ENCODE results near the gene PDCD6IP. TPM values are rescaled to one million over a fixed set of nuclear protein-coding genes. Genes with fewer than 3 reads are reported as not detected.

The PDCD6IP gene
- total and polyA plus RNA-seq, 2 of the 13 experiments (the other 11 are each of a cell fraction or from before 2014, with no cell fraction given) = 62.5 to 85.6 TPM

- TF ChIP-seq HIVEP1 (CRISPR knock-in tag; IDR thresholded peaks at IDR 0.05) (no peak), NFE2L1 (CRISPR knock-in tag; IDR thresholded peaks at IDR 0.05; ENCODE audit: borderline replicate concordance) (no peak), KLF13 (CRISPR knock-in tag; IDR thresholded peaks at IDR 0.05) (no peak), NCOA5 (CRISPR knock-in tag; IDR thresholded peaks at IDR 0.05) (no peak)
These were observed 41.7 kb downstream of the PDCD6IP start (continued) for GRCh38 chr3:33840179-33840578.

- WGBS (ENCODE audit: low lambda C conversion rate) = 88% methylated on average over 10 of the region's 10 CpGs
- no peak overlapping the region for H3K27ac ChIP-seq (ENCODE audit: extremely low read length, insufficient read depth, low read length)
- POLR2A ChIA-PET = no interaction called here
These were observed 50.4 kb downstream of the PDCD6IP start for GRCh38 chr3:33848624-33849347.

More at GRCh38 chr3:33848624-33849347, 50.4 kb downstream of the PDCD6IP start:
- Histone ChIP-seq H3K4me3 (replicated peaks in 1 of 3; ENCODE audit: insufficient read depth in 1 of 3, low read depth in 2 of 3, low read length in 3 of 3) (no peak overlapping the region), H3K27me3 (ENCODE audit: control insufficient read depth in 1 of 2, insufficient read depth in 2 of 2, low read length in 2 of 2) (no peaks in the 10 kb centered on the region), H3K79me2 (ENCODE audit: insufficient read depth, low read length) (no peaks in the 10 kb centered on the region), H3K36me3 (replicated peaks in 1 of 2; ENCODE audit: control insufficient read depth in 1 of 2, insufficient read depth in 2 of 2, low read length in 2 of 2) (peaks cover 5 to 28% of the 10 kb centered on the region in 2 experiments), H3K4me1 (ENCODE audit: insufficient read depth, low read length) (peaks cover 10% of the 10 kb centered on the region), H3K9me3 (ENCODE audit: low read length) (no peaks in the 10 kb centered on the region), H2AFZ (ENCODE audit: low read length) (no peak overlapping the region), H3K4me2 (ENCODE audit: low read depth, low read length) (no peak overlapping the region), H3K9ac (ENCODE audit: insufficient read depth, low read depth, low read length) (no peak overlapping the region), H4K20me1 (ENCODE audit: insufficient read depth, low read length) (no peaks in the 10 kb centered on the region)
- in situ Hi-C loops (cut with HindIII; ENCODE audit: extremely low pct_ligation_motif_present, low pct_unique_long_range_greater_than_20kb) = no loop called here
- TF ChIP-seq ZNF724P (CRISPR knock-in tag; IDR thresholded peaks at IDR 0.05; ENCODE audit: borderline replicate concordance) (no peak), ZNF660 (CRISPR knock-in tag; IDR thresholded peaks at IDR 0.05; ENCODE audit: borderline replicate concordance, low read depth) (no peak), RARA (CRISPR knock-in tag; IDR thresholded peaks at IDR 0.05) (peak; percentile 28; the same call in 1 of the 2 replicates), SOX5 (CRISPR knock-in tag; IDR thresholded peaks at IDR 0.05; ENCODE audit: borderline replicate concordance) (peak; percentile 57; the same call in 1 of the 2 replicates), SAP130 (CRISPR knock-in tag; IDR thresholded peaks at IDR 0.05; ENCODE audit: low read depth) (peak; percentile 20; the same call in 1 of the 2 replicates), ELF3 (CRISPR knock-in tag; IDR thresholded peaks at IDR 0.05) (peak; percentile 44; the same call in 1 of the 2 replicates), NFKB2 (CRISPR knock-in tag; IDR thresholded peaks at IDR 0.05; ENCODE audit: borderline replicate concordance) (no peak), ADNP (CRISPR knock-in tag; IDR thresholded peaks at IDR 0.05) (no peak), FOXO4 (CRISPR knock-in tag; conservative IDR thresholded peaks at IDR 0.05) (no peak), TCF7 (IDR thresholded peaks at IDR 0.05; ENCODE audit: low read depth) (peak; percentile 61), NFRKB (IDR thresholded peaks at IDR 0.05) (no peak), MXD1 (CRISPR knock-in tag; IDR thresholded peaks at IDR 0.05) (no peak), HOMEZ (CRISPR knock-in tag; IDR thresholded peaks at IDR 0.05; ENCODE audit: low read depth) (peak; percentile 28; the same call in 1 of the 2 replicates)
- intact Hi-C loops (cut with micrococcal nuclease; ENCODE audit: unreplicated experiment) = no loop called here
- CTCF ChIA-PET (ENCODE audit: low intra/inter-chr PET ratio, low total read pairs) = no interaction called here
- peak; percentile 43 for DNase-seq (ENCODE audit: low spot score)
- FAIRE-seq = no peak
- peak; percentile 50; the same call in 1 of the 3 replicates for ATAC-seq
- no TSS peak for BruUV-seq (replicated peaks)
